ENCODE measurements around the gene ARL15.
A peak's percentile ranks its signal among the peaks of the same experiment; 100 is the strongest.

The ARL15 gene

DNA sequence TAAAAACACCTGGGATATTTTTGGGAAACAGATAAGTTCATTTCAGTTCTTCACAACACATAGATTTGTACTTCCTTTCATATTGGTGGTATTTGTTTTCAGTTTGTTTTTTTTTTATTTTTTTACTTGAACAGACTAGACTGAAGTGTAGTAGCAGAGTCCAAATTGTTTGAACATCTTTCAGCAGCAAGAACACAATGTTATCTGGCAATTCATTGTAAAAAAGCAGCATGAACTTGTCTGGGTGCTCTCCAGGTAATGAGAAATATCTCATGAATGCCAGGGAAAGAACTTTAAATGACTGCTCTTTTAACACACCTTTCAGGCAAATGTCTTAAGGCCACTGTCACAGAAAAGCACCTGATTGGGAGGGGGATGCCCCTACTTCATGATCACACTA, 113.4 kb downstream of the ARL15 start:
- DNase-seq: no peak

DNA sequence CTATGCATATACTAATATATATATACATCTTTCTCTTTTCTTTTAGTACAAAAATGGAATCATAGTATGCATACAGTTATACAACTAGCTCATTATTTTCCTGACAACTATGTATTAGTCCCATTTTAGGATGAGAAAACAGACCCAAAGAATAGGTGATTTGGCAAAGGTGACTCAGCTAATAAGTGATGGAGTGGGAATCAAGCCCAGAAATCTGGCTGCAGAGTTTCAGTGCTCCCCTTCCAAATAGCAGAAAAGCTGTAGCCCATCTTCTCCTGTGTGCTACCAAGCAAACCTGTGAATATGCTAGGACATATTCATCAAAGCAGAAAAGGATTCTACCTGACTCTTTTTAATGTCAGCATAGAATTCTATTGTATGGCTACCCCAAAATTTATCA, 114.7 kb downstream of the ARL15 start:
- no peak for DNase-seq

DNA sequence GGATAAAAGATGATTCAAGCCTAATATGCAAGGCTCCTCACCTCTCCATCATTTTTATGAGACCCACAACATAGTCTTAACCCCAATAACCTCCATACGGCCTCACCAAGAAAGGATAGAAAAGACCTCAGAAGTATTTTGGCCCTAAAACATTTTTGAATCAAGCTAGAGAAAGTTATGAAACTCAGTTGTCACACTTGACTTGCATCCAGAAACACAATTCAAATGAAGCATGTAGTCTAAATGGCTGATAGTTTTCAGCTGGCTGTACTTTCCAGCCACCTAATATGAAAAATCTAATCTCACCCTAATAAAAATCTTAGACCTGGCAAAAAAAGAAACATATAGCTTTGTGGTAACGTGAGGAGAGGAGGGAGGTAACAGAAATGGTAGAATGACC, 116.1 kb downstream of the ARL15 start:
- no peak for DNase-seq

DNA sequence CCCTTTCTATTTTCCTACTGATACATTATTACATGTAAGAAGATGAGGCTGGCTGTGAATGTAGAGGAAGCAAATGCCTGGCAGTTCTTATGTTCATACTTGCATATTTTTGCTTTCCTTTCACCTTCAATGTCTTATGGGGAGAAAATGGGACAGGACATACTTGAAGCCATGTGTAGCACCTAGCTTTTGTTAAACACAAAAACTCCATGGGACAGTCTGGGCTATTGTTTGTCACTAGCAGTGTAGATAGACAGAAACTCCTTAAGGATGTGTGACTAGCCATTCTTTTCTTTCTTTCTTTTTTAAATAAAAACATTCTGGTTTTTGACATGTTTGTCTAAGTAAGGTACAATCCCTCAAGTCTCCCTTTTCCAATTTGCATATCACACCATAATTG, 122.7 kb downstream of the ARL15 start:
- DNase-seq: no peak

DNA sequence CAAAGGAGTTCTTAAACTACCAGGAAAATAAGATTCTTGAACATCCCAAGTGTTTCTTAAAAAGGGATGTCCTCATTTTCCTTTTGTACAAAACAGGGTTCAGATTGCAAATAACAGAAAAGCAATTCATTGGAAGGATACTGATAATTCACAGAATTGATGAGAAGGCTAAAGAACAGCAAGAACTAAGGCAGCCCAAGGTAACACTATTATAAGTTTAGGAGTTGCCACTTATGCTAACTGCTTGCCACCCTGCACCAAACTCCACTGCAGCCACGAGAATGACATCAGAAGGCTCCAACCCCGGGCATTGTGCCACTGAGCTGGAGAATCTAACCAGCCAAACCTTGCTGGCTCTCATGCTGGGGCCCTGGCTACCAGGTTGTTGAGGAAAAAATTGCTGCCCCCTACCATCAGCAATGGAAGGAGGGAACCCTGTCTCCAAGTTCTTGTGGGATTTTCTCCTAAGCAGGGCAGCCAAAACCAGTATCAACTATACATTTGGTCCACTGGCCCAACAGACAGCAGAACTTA, 123.4 kb downstream of the ARL15 start:
- no peak for DNase-seq

DNA sequence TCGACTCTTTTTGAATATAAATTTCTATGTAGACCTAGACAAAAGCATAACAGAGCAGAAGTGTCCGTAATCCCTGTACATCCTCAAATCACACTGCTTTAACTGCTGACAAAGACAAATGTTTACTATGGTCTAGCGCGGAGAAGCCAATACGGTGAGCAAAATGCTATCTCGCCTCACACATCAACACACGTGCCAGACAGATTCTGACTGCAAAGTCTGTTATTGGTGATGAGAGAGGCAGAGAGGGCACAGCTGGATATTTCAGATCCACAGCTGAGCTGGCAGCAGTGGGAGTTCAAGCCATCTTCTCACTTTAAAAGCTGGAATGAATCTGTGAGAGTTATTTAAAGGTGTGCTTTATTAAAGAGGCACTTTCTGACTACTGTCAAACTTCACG, 124.3 kb downstream of the ARL15 start:
- DNase-seq: no peak

DNA sequence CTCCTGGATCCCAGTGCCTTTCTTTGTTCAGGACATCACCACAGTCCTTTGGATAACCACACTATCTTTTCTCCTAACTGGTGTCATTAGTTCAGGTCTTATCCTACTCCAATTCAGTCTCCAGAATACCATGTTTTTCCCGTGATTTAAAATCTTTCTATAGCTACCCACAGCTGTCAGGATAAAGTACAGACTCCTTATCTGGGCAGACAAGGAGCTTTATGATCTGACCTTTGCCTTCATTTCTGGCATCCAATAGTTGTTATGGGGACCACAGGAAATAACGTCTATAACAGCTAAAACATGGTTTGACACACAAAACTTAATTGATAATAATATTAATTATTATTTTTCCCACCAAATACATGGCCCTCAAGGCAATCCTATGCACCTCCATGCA, 125.6 kb downstream of the ARL15 start:
- no peak for DNase-seq

DNA sequence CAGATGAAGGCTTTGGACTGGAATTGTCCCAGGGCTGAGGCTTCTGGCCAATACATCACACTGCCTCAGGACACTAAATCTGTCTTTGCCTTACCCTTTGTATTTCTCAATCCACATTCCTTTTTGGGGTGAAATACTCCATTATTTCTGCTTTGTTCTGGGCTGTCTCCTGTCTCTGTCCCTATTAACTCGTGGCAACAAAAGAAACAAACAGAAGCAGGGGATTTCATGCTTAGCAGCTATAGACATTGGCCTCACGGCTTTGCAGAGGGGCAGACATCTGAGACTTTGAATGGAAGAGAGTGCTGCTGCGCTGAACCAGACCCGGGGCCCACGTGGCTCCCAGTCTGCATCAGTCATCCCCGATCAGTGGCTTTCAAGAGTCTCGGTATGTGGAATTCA, 129.7 kb downstream of the ARL15 start:
- no peak for DNase-seq

DNA sequence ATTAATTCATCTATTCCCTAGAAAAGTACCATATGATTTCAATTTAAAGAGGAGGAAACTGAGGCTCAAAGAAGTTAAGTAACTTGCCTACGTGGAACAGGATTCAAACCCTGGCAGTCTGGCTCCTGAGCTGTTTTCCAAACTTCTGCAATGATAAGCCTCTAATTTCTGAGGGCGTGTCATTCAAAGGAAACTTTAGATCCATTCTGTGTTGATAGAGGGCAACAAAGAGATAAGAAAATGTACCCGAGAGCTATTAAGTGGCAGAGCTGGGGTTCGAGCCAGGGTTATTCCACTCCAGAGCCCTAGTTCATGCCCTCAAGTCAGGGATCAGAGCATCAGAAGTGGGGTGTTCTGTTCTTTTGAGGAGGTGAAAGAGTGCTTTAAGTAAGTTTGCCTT, 131.4 kb downstream of the ARL15 start:
- no peak for DNase-seq

DNA sequence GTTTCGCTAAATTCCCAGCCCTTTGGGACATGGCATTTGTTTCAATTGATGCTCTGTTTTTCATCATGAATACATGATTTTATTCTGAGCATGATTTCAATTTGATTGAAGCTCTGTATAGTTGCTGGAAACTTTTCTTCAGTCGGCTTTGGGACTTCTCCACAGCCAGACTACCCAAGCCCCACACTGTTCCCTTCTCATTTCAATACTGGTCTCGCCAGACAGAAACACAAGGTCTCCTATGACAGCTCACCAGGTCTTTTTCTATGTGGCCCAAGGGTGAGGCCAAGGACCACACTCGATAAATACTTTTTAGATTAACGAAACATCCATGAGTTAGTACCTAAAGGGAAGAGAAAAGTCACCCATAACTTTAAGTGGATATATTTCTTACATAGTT, 132.2 kb downstream of the ARL15 start:
- no peak for DNase-seq

DNA sequence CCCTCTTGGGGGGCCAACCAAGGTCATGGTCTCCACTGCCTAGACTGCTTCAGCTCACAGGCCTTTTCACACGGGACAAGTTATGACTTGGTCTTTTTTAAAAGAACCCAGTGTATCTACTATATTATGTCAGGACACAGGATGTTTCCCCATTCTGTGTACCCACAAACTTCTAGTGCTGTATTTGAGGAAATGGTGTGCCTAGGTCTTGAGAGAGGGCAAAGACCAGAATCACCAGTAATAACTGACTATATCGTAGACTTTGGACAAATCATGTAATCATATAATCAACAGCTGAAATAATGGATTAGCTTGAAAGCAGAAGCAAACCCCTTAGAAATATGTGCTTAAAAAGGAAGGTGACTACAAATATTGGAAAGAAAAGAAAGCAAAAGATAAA, 133.3 kb downstream of the ARL15 start:
- DNase-seq: no peak

DNA sequence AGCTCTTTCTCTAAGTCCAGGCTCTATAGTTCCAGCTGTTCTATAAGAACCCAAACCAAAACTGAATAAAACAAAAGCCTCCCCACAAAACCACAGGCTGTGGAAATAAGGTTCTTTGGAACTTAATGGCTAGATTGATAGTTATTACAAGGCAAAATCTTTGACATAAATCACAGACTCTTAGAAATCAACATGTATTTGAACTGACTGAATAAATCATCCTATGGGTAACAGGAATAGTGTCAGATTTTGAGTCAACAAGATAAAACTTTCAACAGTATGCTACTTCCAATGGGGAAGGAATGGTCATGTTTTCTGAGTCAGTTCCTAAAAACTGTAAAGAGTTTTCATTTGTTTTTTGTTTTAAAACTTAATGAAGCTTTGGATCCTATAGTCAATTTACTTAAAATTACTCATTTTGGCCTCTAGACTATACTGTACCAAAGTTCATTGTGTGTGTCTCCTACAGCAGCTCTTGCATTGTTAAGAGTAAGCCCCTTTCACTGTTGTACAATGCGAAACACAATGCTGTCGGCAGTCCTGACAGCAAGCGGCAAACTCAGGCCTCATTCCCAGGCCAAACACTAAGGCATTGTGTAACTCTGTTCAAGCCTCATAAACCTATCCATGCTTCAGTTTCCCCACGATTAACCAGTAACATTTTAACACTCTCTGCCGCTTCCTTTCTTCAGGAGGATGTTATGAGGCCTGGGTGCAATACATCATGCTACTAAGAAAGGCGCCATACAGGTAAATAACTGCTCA, 134.1 kb downstream of the ARL15 start:
- no peak for DNase-seq

DNA sequence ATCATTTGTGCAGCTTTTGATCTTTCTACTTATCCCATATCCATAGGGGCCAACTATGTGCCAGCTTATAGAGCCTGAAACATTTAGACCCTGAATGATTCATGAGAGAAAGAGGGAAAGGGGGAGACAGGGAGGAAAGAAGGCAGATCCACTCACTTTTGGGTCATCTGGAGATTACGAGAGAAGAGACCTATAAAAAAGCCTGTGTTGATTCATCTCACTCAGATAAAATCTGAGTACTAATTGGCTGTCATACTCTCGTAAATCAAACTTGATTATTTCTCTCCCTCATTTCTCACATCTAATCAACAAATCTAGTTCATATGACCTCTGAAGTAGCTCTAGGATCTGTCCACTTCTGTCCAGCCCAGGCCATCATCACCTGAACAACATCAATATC, 137.1 kb downstream of the ARL15 start:
- DNase-seq: no peak

DNA sequence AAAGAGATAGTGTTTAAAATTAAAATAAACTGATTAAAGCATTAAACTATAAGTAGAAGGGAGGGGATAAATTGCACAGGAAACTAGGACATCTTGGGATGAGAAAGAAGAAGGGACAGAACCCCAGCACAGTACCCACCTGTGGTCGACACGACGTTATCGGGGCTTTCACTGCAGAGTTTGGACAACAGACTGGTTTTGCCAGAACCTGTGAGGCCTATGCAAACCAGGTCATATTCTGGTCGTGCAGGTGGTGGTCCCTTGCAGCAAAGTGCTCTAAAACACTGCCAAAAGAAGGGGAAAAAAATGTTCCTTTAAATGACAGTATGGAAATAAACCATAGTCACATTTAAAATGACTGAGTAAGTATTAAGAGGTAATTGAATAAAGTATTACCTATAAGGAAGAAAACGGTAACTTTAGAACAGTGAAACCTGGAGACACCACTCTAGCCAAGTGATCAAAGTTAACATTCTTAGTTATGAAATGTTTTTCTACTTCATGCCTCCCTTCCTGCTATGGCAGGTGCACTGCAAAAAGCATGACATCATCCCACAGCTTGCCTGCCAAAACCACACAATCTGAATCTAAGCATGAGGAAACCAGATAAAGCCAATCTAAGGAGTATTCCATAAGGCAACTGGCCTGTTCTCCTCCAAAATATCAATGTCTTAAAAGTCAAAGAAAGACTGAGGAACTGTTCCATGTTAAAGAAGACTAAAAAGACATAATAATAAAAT, 138.6 kb downstream of the ARL15 start:
- DNase-seq: no peak

DNA sequence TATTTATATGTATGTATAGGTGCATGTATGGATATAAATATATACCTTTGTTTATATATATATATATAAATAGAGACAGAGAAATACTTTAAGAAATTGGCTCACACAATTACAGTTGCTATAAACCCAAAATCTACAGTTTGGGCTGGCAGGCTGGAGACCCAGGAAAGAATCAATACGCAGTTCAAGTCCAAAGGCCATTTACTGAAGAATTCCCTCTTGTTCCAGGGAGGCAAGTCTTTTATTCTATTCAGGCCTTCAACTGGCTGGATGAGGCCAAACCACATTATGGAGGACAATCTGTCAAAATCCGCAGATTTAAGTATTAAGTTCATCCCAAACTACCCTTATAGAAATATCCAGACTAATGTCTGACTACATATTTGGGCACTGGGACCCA, 144.7 kb downstream of the ARL15 start:
- no peak for DNase-seq

DNA sequence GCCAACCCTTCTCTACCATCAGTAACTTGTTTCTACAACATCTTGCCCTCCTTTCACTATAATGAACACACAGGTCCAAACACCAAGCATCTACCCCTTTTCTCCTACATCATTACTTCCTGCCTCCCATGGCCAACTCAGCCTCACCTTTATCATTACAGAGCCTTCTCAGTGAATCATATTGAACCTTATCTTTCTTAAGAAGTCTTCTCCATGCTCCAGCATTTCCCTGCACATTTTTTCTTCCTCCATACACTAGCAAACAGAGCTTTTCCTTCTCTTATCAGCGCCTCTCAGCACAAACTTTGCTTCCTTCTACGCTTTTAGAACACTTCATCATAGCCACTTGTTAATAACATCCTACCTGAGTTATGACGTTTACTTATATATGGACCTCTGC, 148.2 kb downstream of the ARL15 start:
- DNase-seq: no peak

DNA sequence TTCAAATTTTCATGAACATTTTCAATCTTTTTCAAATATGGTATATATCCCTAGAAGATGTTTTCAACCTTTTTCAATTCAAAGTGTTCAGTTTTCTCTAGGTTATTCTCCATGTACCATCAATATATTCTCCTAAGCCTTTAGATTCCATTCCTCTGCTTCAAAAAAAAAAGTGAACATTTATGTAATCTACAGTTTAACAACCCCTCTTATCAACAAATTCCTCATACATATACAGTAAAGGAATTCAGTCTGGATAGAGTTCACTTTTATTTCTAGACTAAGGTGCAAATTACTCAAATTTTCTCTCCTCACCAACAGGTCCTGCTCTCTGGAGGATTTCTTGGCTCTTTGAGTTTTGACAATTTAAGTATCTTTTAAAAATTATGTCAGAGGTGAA, 150.0 kb downstream of the ARL15 start:
- DNase-seq: no peak

DNA sequence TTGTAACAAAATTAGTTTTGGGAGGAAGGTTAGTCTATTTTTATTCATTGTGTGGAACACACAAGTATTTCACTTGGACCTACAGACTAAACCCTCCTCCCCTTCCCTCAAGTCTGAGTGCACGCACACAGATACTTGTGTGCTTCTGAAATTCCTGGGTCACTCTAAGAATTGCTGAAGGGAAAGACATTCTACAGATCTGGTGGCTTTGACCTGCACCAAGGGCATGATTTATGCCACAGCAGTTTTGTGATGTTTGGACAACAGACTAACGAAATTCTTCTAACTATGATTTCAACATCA, 150.5 kb downstream of the ARL15 start:
- no peak for DNase-seq

DNA sequence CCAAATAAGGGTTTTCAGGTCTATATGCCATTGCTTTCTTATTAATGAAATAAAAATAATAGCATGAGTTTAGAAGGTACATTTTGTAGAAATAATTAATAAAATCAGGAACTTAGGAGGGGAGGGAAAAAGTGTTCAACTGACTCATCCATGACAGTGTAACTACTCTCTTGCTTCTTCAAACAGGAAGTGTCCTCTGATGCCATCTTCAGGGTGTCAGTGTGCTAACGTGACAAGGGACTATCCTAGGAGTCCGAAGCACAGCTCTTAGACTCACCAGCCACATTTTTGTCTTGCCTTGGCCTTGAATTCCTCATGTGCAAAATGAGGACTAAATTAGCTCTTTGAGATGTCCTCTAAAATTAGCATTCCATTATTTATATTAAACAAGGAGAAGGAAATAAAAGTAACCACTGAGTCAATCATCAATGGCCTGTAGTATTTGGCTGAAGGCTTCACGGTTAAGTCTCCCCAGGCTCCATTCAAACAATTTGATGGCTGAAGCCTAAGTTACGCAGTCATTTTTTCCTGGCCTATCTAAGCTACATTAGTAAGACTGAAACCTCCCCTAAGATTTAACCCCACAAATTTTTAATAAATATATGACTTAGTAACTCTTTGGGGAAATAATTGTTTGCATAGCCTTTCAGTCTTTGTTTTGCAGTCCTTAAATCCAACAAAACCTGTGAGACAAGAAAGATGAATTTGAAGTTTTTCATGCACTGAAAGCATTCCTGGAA, 151.1 kb downstream of the ARL15 start:
- DNase-seq: peak in 1 of 2 donors; percentile 17

DNA sequence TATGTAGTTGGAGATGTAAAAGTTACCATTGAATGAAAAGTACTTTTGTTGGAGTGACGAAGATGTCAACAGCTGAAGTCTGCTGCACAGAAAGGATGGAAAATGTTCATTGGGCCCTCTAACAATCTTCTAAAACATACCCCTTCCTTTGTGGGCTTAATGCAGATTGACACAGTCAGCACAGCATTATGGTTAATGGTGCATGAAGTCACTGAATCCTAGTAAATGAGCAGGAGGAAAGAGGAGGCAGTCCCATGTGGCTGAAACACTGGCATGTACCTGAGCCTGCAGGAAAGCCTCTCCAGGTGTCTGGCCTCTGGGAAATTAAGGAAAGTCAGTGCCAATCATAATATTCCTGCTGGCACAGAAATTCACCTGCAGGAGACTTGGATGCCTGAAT, 153.8 kb downstream of the ARL15 start:
- DNase-seq: no peak

DNA sequence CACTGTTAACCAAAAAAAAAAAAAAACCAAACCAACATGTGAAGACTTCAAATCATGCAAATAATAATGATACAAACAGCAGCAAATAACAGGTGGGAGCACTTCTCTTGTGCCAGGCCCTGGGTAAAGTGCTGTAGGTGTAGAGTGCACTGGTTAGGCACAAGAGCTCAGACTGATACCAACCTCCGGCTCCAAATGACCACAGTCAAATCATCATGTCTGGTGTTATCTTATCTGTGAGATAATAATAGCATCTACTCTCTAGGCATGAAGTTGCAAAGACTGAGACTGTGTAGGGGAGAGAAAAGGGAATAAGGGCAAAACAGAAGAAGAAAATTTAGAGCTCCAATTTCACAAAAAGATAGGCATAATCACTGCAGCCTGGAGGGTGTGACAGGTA, 159.5 kb downstream of the ARL15 start:
- no peak for DNase-seq

DNA sequence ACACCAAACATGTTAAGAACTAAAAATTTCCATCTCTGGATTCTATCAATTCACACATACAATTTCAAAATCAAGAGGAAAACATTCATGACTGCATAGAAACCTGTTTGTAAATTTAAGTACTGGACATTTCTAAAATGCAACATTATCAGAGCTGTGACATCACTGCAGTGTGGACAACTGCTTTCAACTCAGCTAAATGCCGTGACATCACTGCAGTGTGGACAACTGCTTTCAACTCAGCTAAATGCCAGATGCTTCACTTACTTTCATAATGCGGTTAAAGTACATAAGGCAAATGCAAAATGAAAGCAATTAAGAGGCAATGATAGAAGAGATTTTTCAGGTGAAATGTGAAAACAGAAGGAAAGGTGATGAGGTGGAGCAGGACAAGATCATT, 161.5 kb downstream of the ARL15 start:
- no peak for DNase-seq

DNA sequence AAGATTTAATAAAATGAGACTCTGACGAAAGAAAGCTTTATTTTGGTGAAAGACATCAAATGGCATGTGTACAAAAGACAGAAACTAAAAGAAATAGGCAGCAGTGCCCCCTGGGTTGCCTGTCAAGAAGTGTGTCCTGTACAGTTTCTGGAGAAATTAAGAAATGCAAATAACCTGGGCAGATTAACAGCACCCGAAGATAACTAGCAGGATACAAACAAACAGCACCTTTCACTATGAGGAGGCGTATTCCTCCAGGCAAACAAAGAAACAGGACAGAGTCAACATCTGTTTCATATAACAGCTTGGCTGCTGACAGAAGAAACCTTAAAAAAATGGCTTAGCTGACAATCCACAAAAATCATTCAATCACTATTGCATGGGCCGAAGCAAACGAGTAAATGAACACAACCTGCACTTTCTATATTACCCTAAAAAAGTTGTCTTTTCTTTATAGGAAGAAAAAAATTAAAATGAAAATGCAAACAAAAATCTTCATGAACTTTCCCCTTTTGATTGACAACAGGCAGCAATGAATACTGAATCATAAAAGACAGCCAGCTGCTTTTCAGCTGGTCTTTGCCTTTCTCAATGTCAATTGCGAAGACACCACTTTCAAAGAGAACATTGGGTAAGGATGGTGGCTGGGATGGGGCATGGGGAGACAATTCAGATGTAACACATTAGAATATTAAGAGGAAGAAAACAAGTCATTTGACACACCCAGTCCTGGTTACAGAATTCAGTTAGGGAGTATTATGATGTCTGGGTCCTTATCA, 162.1 kb downstream of the ARL15 start:
- no peak for DNase-seq

Measured in CD4-positive, alpha-beta T cell treated with Interleukin-1 beta for 1 hour (primary cell).